HepG2 (cell line): ENCODE data around the gene RUVBL2. TPM values are rescaled to one million over a fixed set of nuclear protein-coding genes. Genes with fewer than 3 reads are reported as not detected.

Experiments used
- CHCHD3 ChIP-seq: sonication (generic); formaldehyde crosslinking; IDR thresholded peaks from 2 replicates; pipeline ENCODE4 v1.8.0; 2022; ENCODE audit warnings: mild to moderate bottlenecking, missing genetic modification reagents, moderate library complexity
- CREB1 ChIP-seq, 2 experiments: fragments of 450-650 bp in 1 of 2; IDR thresholded peaks; 2 replicates each; pipeline ENCODE4 v1.6.1; 2016 to 2017; ENCODE audit warnings: control low read depth in 1 of 2, mild to moderate bottlenecking in 1 of 2, missing compliant biosample characterization in 1 of 2, missing genetic modification characterization in 1 of 2
- GABPB1 ChIP-seq: IDR thresholded peaks from 2 replicates; pipeline ENCODE4 v1.6.1; 2016; ENCODE audit warnings: mild to moderate bottlenecking, missing genetic modification reagents, moderate library complexity, missing compliant biosample characterization
- MEF2D ChIP-seq: sonication (generic); formaldehyde crosslinking; IDR thresholded peaks from 2 replicates; pipeline ENCODE4 v1.5.1; 2020; ENCODE audit warnings: mild to moderate bottlenecking, missing genetic modification reagents
- NFYB ChIP-seq: sonication (generic); formaldehyde crosslinking; IDR thresholded peaks from 2 replicates; pipeline ENCODE4 v1.4.0; 2020; ENCODE audit warnings: missing genetic modification reagents
- PAXIP1 ChIP-seq: sonication (generic); formaldehyde crosslinking; conservative IDR thresholded peaks from 2 replicates; pipeline ENCODE4 v1.4.0; 2020; ENCODE audit warnings: mild to moderate bottlenecking, missing genetic modification reagents, moderate library complexity
- PRDM10 ChIP-seq: sonication (generic); formaldehyde crosslinking; IDR thresholded peaks from 2 replicates; pipeline ENCODE4 v1.4.0; 2020; ENCODE audit warnings: low read depth, missing genetic modification reagents
- SATB2 ChIP-seq: sonication (generic); formaldehyde crosslinking; IDR thresholded peaks from 2 replicates; pipeline ENCODE4 v1.5.0; 2020; ENCODE audit warnings: missing genetic modification reagents
- SCMH1 ChIP-seq: sonication (generic); formaldehyde crosslinking; IDR thresholded peaks from 2 replicates; pipeline ENCODE4 v1.9.0; 2021; ENCODE audit warnings: missing genetic modification reagents, mild to moderate bottlenecking, borderline replicate concordance
- SMAD1 ChIP-seq: sonication (generic); formaldehyde crosslinking; IDR thresholded peaks from 2 replicates; pipeline ENCODE4 v1.4.0; 2020; ENCODE audit warnings: missing genetic modification reagents, low read depth, mild to moderate bottlenecking, borderline replicate concordance
- SP4 ChIP-seq: sonication (generic); formaldehyde crosslinking; IDR thresholded peaks from 2 replicates; pipeline ENCODE4 v1.8.1; 2023; ENCODE audit warnings: mild to moderate bottlenecking, missing genetic modification reagents
- SYNCRIP ChIP-seq: fragments of 200-400 bp; formaldehyde crosslinking; IDR thresholded peaks from 2 replicates; pipeline ENCODE4 v1.6.1; 2018; ENCODE audit warnings: mild to moderate bottlenecking, low read depth, low read length; ENCODE audit not compliant: insufficient read depth
- ZBTB8A ChIP-seq: sonication (generic); formaldehyde crosslinking; IDR thresholded peaks from 2 replicates; pipeline ENCODE4 v1.4.0; 2020; ENCODE audit warnings: mild to moderate bottlenecking, low read depth, missing genetic modification reagents, borderline replicate concordance
- ZNF180 ChIP-seq: sonication (generic); formaldehyde crosslinking; IDR thresholded peaks from 2 replicates; pipeline ENCODE4 v1.4.0; 2020; ENCODE audit warnings: low read depth, missing genetic modification reagents, borderline replicate concordance
- ZNF639 ChIP-seq: conservative IDR thresholded peaks from 2 replicates; pipeline ENCODE4 v1.6.1; 2018; ENCODE audit warnings: missing genetic modification reagents
- ZNF776 ChIP-seq: sonication (generic); formaldehyde crosslinking; IDR thresholded peaks from 2 replicates; pipeline ENCODE4 v1.4.0; 2020; ENCODE audit warnings: mild to moderate bottlenecking, missing genetic modification reagents
- ZNF782 ChIP-seq: sonication (generic); formaldehyde crosslinking; IDR thresholded peaks from 2 replicates; pipeline ENCODE4 v1.4.0; 2020; ENCODE audit warnings: missing genetic modification reagents, mild to moderate bottlenecking, borderline replicate concordance
- ZNF800 ChIP-seq: sonication (generic); formaldehyde crosslinking; IDR thresholded peaks from 2 replicates; pipeline ENCODE4 v1.4.0; 2020; ENCODE audit warnings: missing genetic modification reagents
- polyA plus RNA-seq, 8 experiments: library from polyadenylated mRNA; depleted of rRNA in 3 of 8; stranded (reverse) in 7 of 8; unstranded in 1 of 8; fragments of >200 nt; fragmentation: Illumina TruSeq in 4 of 8; extraction: Trizol in 4 of 8; gene quantifications; 2 replicates each; pipeline versions ENCODE4 v1.2.1 to v1.2.3, GENCODE V29; 2011 to 2016; ENCODE audit warnings: low read depth in 4 of 8, missing spikeins in 1 of 8, mixed read lengths in 1 of 8; ENCODE audit not compliant: insufficient read depth in 1 of 8
- total RNA-seq, 5 experiments: library from RNA; depleted of rRNA; stranded (reverse); fragments of >200 nt; fragmentation: Illumina TruSeq; extraction: Trizol; gene quantifications; 2 replicates each; pipeline ENCODE4 v1.2.3, GENCODE V29; 2016; ENCODE audit warnings: low read depth in 1 of 5

The RUVBL2 gene
- total and polyA plus RNA-seq, 2 of the 13 experiments (the other 11 are each of a cell fraction or from before 2014, with no cell fraction given) = 120 to 122 TPM

GRCh38 chr19:48954595-48955307, 38.9 kb upstream of the RUVBL2 start, which contains the start of gene BAX (continued):
- TF ChIP-seq ZNF800 (CRISPR knock-in tag) (0 out of 2 replicates have a peak, but pooled peaks have one; percentile 24), ZNF776 (CRISPR knock-in tag) (peak; percentile 89), SMAD1 (CRISPR knock-in tag) (peak; percentile 65; the same call in 1 of the 2 replicates), ZNF782 (CRISPR knock-in tag) (no peak), CHCHD3 (CRISPR knock-in tag) (peak; percentile 26; the same call in 1 of the 2 replicates), CREB1 (IDR thresholded peaks at IDR 0.05) (peak; percentile 75), CREB1 (CRISPR knock-in tag; IDR thresholded peaks at IDR 0.05) (no peak), ZBTB8A (no peak), NFYB (CRISPR knock-in tag) (peak; percentile 60), SCMH1 (CRISPR knock-in tag) (no peak), GABPB1 (peak; percentile 76), SP4 (CRISPR knock-in tag) (peak; percentile 78), ZNF180 (CRISPR knock-in tag) (no peak), SATB2 (CRISPR knock-in tag) (0 out of 2 replicates have a peak, but pooled peaks have one; percentile 28), PRDM10 (CRISPR knock-in tag) (peak; percentile 84), MEF2D (CRISPR knock-in tag) (0 out of 2 replicates have a peak, but pooled peaks have one; percentile 38), SYNCRIP (no peak), ZNF639 (peak; percentile 36; the same call in 1 of the 2 replicates), PAXIP1 (CRISPR knock-in tag) (peak; percentile 53)
